ENCODE results near the gene STAB2.

STAB2 gene

GRCh38 chr12:103583008-103583407 is 4.1 kb upstream of the STAB2 start:
- no peak for DNase-seq

- DNase-seq: no peak
Observed at GRCh38 chr12:103586132-103586531, 941 bp upstream of the STAB2 start.

- no peak for DNase-seq
Observed at GRCh38 chr12:103588680-103589079, 1.6 kb downstream of the STAB2 start.

- no peak for DNase-seq
Observed at GRCh38 chr12:103589517-103589916, 2.4 kb downstream of the STAB2 start.

GRCh38 chr12:103590271-103590670 is 3.2 kb downstream of the STAB2 start:
- DNase-seq: no peak

GRCh38 chr12:103596981-103597380 is 9.9 kb downstream of the STAB2 start:
- no peak for DNase-seq

- no peak for DNase-seq
Observed at GRCh38 chr12:103599274-103599673, 12.2 kb downstream of the STAB2 start.

- DNase-seq: no peak
Observed at GRCh38 chr12:103600967-103601728, 14.1 kb downstream of the STAB2 start.

GRCh38 chr12:103620395-103620794 is 33.3 kb downstream of the STAB2 start:
- no peak for DNase-seq

- no peak for DNase-seq
Observed at GRCh38 chr12:103623716-103624115, 36.6 kb downstream of the STAB2 start.

GRCh38 chr12:103626498-103626897 is 39.4 kb downstream of the STAB2 start:
- DNase-seq: peak in 1 of 2 donors; percentile 23

GRCh38 chr12:103627189-103627855 is 40.2 kb downstream of the STAB2 start:
- DNase-seq: no peak

- peak; percentile 71 to 73 for DNase-seq
Observed at GRCh38 chr12:103632554-103633216, 45.6 kb downstream of the STAB2 start.

- no peak for DNase-seq
Observed at GRCh38 chr12:103634732-103635131, 47.7 kb downstream of the STAB2 start.

- no peak for DNase-seq
Observed at GRCh38 chr12:103635419-103635818, 48.3 kb downstream of the STAB2 start.

GRCh38 chr12:103637021-103637420 is 49.9 kb downstream of the STAB2 start:
- DNase-seq: no peak

GRCh38 chr12:103637429-103637828 is 50.4 kb downstream of the STAB2 start:
- no peak for DNase-seq

- no peak for DNase-seq
Observed at GRCh38 chr12:103639983-103640382, 52.9 kb downstream of the STAB2 start.

GRCh38 chr12:103640410-103640809 is 53.3 kb downstream of the STAB2 start:
- no peak for DNase-seq

- DNase-seq: no peak
Observed at GRCh38 chr12:103640831-103641230, 53.8 kb downstream of the STAB2 start.

GRCh38 chr12:103642240-103642864 is 55.3 kb downstream of the STAB2 start:
- DNase-seq: no peak

- DNase-seq: no peak
Observed at GRCh38 chr12:103645202-103645601, 58.1 kb downstream of the STAB2 start.

- no peak for DNase-seq
Observed at GRCh38 chr12:103647267-103647666, 60.2 kb downstream of the STAB2 start.
